Sigmoid colon (tissue), 7 donors: ENCODE measurements around the gene TSSK6. TPM values are rescaled to one million over a fixed set of nuclear protein-coding genes. Genes with fewer than 3 reads are reported as not detected.

Experiments
- DNase-seq: peaks from one replicate; pipeline ENCODE4 v3.0.0-alpha.2; 2019
- H3K27ac ChIP-seq, 4 donors: fragments of 200-600 bp; sonication (generic); one replicate each; pipeline ENCODE4 v1.5.1; 2016 to 2019; ENCODE audit warnings: mild to moderate bottlenecking in 1 of 4
- H3K27me3 ChIP-seq, 3 donors: fragments of 200-600 bp; sonication (generic); one replicate each; pipeline ENCODE4 v1.5.1; 2019; ENCODE audit warnings: mild to moderate bottlenecking in 1 of 3
- H3K36me3 ChIP-seq, 4 donors: fragments of 200-600 bp; sonication (generic); one replicate each; pipeline ENCODE4 v1.5.1; 2016 to 2019
- H3K4me1 ChIP-seq, 4 donors: fragments of 200-600 bp; sonication (generic); one replicate each; pipeline ENCODE4 v1.5.1; 2017 to 2019
- H3K4me3 ChIP-seq, 4 donors: fragments of 200-600 bp; sonication (generic); one replicate each; pipeline ENCODE4 v1.5.1; 2017 to 2019; ENCODE audit warnings: mild to moderate bottlenecking in 2 of 4, moderate library complexity in 1 of 4
- H3K9me3 ChIP-seq, 4 donors: fragments of 200-600 bp in 3 of 4; sonication (generic) in 3 of 4; one replicate each; pipeline versions ENCODE4 v1.5.1 to v1.6.1; 2013 to 2019
- EP300 ChIP-seq, 4 donors: sonication (generic); formaldehyde crosslinking; IDR thresholded peaks; one replicate each; pipeline ENCODE4 v1.6.1; 2017; ENCODE audit warnings: antibody characterized with exemption in 4 of 4
- POLR2A ChIP-seq, 2 donors: fragments of 450-650 bp; IDR thresholded peaks; one replicate each; pipeline ENCODE4 v1.6.1; 2016; ENCODE audit warnings: antibody characterized with exemption in 2 of 2, mild to moderate bottlenecking in 2 of 2, moderate library complexity in 2 of 2
- POLR2AphosphoS5 ChIP-seq, 4 donors: sonication (generic); formaldehyde crosslinking; IDR thresholded peaks; one replicate each; pipeline ENCODE4 v1.6.1; 2017; ENCODE audit warnings: antibody characterized with exemption in 4 of 4
- WGBS, 2 donors: extraction: QIAGEN DNeasy Blood & Tissue Kit; methylation state at CpG; one replicate each; pipeline ENCODE4 v1.1.7; 2013; 5-methylcytosine and 5-hydroxymethylcytosine counted together
- intact Hi-C: fragments of 100-400 bp; cut with DNase I; formaldehyde crosslinking; loops from one replicate; pipeline ENCODE4 v1.15.1; 2023
- polyA plus RNA-seq, 3 donors: library from polyadenylated mRNA; stranded (reverse); fragments of 200-250 nt; gene quantifications; one replicate each; pipeline ENCODE4 v1.2.3, GENCODE V29; 2013
- total RNA-seq, 4 donors: library from RNA; depleted of rRNA; stranded (reverse); fragments of >200 nt; gene quantifications; one replicate each; pipeline ENCODE4 v1.1.0, GENCODE V29; 2016
- TF ChIP-seq, protein P1 (sequence below), 4 experiments: fragments of 450-650 bp in 3 of 4; fragments of 200-600 bp in 1 of 4; IDR thresholded peaks; one replicate each; pipeline ENCODE4 v1.5.1; 2016 to 2019; ENCODE audit warnings: antibody characterized with exemption in 4 of 4, mild to moderate bottlenecking in 3 of 4, moderate library complexity in 2 of 4
- donor health status: healthy with polysubstance abuse.
- donor health status: Bipolar disorder and iron deficiency.
- donor health status: healthy.

The TSSK6 gene
- total and polyA plus RNA-seq, 7 donors: 1.2 to 3.3 (median 1.6) TPM

DNA sequence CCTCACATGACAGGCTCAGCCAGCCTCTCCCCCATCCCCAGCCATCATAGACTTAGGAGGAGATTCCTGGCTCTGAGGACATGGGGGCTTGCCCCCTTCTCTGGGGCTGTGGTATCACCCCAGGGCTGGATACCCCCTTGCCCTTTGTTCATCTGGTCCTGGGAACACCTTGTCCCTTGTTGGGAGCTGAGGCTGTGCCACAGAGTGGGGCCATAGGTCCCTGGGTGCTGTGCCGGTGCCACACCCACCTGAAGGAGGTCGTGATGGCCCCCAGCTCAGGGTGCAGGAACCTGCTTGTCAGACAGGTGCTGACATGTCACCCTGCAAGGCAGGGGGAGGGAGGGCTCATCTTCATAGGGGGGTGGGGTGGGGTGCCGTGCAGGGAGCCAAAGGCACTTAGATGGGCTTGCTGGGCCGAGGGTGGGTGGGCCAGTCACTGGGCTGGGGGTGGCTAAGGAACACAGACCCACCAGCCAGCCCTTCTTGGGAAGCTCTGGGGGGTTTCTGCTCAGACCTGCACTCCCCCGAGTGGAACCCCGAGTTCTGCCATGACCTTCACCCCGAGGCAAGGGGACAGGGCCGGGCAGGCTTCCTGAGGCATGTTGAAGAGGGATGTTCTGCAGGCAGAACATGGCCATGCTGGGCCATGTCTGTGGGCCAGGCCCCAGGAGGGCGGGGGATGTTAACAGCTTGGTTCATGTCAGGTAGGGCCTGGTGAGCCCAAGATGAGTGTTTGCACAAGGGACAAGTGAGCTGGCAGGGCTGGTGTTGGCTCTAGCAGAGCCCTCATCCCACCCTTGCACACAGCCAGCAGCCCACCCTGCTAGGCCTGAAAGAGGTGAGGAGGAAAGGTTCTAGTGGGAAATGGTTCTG lies 28.0 kb downstream of the TSSK6 start:
- no peak overlapping the region for H3K4me3 ChIP-seq
- peaks cover 0 to 5% (median 2%) of the 10 kb centered on the region in 4 donors for H3K36me3 ChIP-seq
- TF ChIP-seq EP300 (IDR thresholded peaks at IDR 0.05) (no peak), POLR2AphosphoS5 (IDR thresholded peaks at IDR 0.05) (no peak), POLR2A (IDR thresholded peaks at IDR 0.05) (no peak)
- TF ChIP-seq, protein P1, sequence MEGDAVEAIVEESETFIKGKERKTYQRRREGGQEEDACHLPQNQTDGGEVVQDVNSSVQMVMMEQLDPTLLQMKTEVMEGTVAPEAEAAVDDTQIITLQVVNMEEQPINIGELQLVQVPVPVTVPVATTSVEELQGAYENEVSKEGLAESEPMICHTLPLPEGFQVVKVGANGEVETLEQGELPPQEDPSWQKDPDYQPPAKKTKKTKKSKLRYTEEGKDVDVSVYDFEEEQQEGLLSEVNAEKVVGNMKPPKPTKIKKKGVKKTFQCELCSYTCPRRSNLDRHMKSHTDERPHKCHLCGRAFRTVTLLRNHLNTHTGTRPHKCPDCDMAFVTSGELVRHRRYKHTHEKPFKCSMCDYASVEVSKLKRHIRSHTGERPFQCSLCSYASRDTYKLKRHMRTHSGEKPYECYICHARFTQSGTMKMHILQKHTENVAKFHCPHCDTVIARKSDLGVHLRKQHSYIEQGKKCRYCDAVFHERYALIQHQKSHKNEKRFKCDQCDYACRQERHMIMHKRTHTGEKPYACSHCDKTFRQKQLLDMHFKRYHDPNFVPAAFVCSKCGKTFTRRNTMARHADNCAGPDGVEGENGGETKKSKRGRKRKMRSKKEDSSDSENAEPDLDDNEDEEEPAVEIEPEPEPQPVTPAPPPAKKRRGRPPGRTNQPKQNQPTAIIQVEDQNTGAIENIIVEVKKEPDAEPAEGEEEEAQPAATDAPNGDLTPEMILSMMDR (IDR thresholded peaks at IDR 0.05): no peak
- no peaks in the 10 kb centered on the region for H3K27me3 ChIP-seq
- whole genome bisulfite sequencing, 2 donors: 62 to 82% methylated on average over 9 of the region's 9 CpGs
- H3K27ac ChIP-seq: no peak overlapping the region
- DNase-seq: no peak
- intact Hi-C loops: loop anchor here (5.0 kb wide), 1 partner anchor 80 kb away; the partner anchor contains the start of gene GATAD2A
- H3K9me3 ChIP-seq: no peaks in the 10 kb centered on the region
- H3K4me1 ChIP-seq: peaks cover 0 to 47% (median 30%) of the 10 kb centered on the region in 4 donors

DNA sequence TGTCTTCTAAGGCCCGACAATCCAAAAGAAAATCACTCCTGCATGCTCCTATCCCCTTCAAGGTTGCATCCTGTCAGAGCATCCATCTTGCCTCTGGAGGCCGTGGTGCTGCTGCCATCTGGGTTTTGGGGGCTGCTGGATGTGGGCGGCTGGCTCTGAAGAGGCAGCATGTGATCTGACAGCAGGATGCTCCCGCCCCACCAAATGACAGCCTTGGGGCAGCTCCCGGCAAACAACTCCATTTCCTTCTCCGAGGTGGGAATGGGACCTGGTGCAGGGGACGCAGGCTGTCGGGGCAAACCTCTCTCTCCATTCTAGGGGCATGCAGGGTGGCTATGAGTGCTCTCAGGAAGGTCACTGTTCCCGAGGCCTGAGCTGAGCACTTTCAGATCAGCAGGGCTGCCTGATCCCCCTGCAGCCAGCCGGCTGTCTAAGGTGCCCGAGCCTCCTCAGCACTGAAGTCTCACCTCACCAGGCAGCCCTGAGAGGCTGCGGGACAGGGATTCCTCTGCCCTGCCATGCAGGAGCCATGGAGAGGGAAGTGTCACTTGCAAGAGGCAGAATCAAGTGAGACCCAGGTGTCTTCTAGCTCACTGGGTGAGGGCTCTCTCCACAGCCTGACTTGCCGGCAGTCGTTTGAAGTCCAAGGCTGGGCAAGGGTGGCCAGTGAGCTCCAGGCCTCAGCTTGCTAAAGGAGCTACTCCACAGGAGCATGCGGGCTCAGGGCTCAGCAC lies 28.8 kb downstream of the TSSK6 start:
- peaks cover 0 to 47% (median 30%) of the 10 kb centered on the region in 4 donors for H3K4me1 ChIP-seq
- H3K4me3 ChIP-seq: no peak overlapping the region
- TF ChIP-seq EP300 (IDR thresholded peaks at IDR 0.05): no peak
- TF ChIP-seq, protein P1 (IDR thresholded peaks at IDR 0.05): no peak
- no peak for TF ChIP-seq POLR2AphosphoS5 (IDR thresholded peaks at IDR 0.05)
- TF ChIP-seq POLR2A (IDR thresholded peaks at IDR 0.05): no peak
- H3K27ac ChIP-seq: no peak overlapping the region
- H3K9me3 ChIP-seq: no peaks in the 10 kb centered on the region
- H3K36me3 ChIP-seq: no peaks in the 10 kb centered on the region
- 84 to 87% methylated on average over 15 of the region's 15 CpGs for WGBS, 2 donors
- DNase-seq: no peak
- intact Hi-C loops: loop anchor here (5.0 kb wide), 1 partner anchor 79 kb away; the partner anchor contains the start of gene GATAD2A
- no peaks in the 10 kb centered on the region for H3K27me3 ChIP-seq

DNA sequence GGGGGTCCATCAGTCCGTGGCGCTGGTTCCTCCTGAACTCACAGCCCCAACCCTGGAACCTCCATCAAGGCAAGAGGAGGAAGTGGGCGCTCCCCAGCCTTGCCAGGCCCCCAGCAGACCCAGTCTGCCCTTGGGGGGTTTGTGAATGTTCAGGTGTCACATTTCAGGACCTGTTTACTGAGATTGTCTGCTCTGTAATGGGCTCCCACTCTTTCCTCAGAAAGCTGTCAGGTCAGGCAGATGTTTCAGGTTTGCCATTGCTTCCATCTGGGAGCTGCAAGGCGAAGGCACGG lies 29.4 kb downstream of the TSSK6 start:
- Histone ChIP-seq H3K4me3 (no peak overlapping the region), H3K36me3 (no peaks in the 10 kb centered on the region), H3K27ac (no peak overlapping the region), H3K4me1 (peaks cover 0 to 47% (median 30%) of the 10 kb centered on the region in 4 donors), H3K9me3 (no peaks in the 10 kb centered on the region), H3K27me3 (no peaks in the 10 kb centered on the region)
- intact Hi-C loops: loop anchor here (5.0 kb wide), 1 partner anchor 79 kb away; the partner anchor contains the start of gene GATAD2A
- WGBS, 2 donors: 93 to 97% methylated on average over 5 of the region's 5 CpGs
- TF ChIP-seq, protein P1 (IDR thresholded peaks at IDR 0.05): no peak
- TF ChIP-seq POLR2A (IDR thresholded peaks at IDR 0.05): no peak
- TF ChIP-seq POLR2AphosphoS5 (IDR thresholded peaks at IDR 0.05): no peak
- no peak for TF ChIP-seq EP300 (IDR thresholded peaks at IDR 0.05)
- no peak for DNase-seq

DNA sequence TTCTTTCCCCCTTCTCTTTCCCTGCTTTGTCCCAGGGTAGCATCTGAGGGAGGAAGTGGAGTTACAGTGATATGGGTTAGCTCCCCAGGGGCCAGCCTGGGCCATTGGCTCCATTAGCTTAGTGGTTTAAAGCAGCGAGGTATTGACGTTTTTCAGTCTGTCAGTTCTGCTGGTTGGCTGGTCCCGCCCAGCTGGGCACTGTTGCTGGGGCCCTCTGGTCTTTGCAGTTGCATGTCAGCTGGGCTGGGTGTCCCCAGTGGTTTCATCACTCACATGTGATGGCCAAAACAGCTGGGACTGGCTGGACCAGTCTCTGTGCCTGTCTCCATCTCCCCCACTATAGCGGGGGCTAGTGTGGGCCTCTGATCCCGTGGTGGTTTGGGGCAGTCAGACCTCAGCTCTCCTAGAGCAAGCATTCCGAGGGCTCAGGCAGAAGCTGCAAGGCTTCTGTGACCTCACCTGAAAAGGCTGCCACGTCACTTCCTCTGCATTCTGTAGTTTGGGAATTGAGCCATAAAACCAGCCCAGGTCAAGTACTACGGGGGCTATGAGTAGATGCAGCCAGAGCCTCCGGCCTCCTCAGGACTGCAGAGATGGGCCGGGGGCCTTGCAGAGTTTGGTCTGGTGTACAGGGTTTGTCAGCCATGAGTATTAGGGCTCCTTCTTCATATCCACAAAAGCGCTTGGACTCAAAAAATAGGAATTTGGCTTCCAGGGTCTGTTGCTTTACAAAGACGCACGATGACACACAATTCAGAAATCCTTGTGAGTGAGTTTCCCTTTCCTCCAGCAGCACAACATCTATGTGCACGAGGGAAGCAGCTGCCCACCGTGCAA lies 30.0 kb downstream of the TSSK6 start:
- intact Hi-C loops: loop anchor here (5.0 kb wide), 1 partner anchor 78 kb away; the partner anchor contains the start of gene GATAD2A
- 74 to 86% methylated on average over 15 of the region's 15 CpGs for WGBS, 2 donors
- H3K4me1 ChIP-seq: peaks cover 0 to 43% (median 27%) of the 10 kb centered on the region in 4 donors
- no peak overlapping the region for H3K4me3 ChIP-seq
- H3K27ac ChIP-seq: no peak overlapping the region
- H3K9me3 ChIP-seq: no peaks in the 10 kb centered on the region
- no peaks in the 10 kb centered on the region for H3K27me3 ChIP-seq
- TF ChIP-seq POLR2A (IDR thresholded peaks at IDR 0.05) (no peak), POLR2AphosphoS5 (IDR thresholded peaks at IDR 0.05) (no peak), EP300 (IDR thresholded peaks at IDR 0.05) (no peak)
- TF ChIP-seq, protein P1 (IDR thresholded peaks at IDR 0.05): no peak
- DNase-seq: no peak
- no peaks in the 10 kb centered on the region for H3K36me3 ChIP-seq
